ENCODE results near the gene LGALS7.

GRCh38 chr19:38726284-38726673, 47.0 kb downstream of the LGALS7 start:
- no peak for TF ChIP-seq CBFB (IDR thresholded peaks at IDR 0.05; ENCODE audit: low read depth)
- no peak for TF ChIP-seq DPF2 (IDR thresholded peaks at IDR 0.05)
- no peak for TF ChIP-seq TCF12 (IDR thresholded peaks at IDR 0.05; ENCODE audit: low read depth, low read length)
- TF ChIP-seq RAD21 (IDR thresholded peaks at IDR 0.05; ENCODE audit: insufficient read depth, low read depth, low read length) = no peak
- TF ChIP-seq STAT3 (IDR thresholded peaks at IDR 0.05; ENCODE audit: low read depth, low read length) = no peak
- no peak for TF ChIP-seq CTCF (IDR thresholded peaks at IDR 0.05 in 2 of 3, conservative IDR thresholded peaks at IDR 0.05 in 1 of 3; ENCODE audit: control insufficient read depth in 2 of 3, extremely low read depth in 1 of 3, insufficient read depth in 1 of 3, low read depth in 3 of 3, low read length in 3 of 3)
- no peak for TF ChIP-seq POLR2AphosphoS5 (IDR thresholded peaks at IDR 0.05; ENCODE audit: low read length)
- TF ChIP-seq JUND (IDR thresholded peaks at IDR 0.05; ENCODE audit: low read depth, low read length) = no peak
